ENCODE results near the gene ACOX1. TPM values are rescaled to one million over a fixed set of nuclear protein-coding genes. Genes with fewer than 3 reads are reported as not detected.

Gene ACOX1
- total and polyA plus RNA-seq, 2 donors = 15.9 to 23.5 TPM

DNA sequence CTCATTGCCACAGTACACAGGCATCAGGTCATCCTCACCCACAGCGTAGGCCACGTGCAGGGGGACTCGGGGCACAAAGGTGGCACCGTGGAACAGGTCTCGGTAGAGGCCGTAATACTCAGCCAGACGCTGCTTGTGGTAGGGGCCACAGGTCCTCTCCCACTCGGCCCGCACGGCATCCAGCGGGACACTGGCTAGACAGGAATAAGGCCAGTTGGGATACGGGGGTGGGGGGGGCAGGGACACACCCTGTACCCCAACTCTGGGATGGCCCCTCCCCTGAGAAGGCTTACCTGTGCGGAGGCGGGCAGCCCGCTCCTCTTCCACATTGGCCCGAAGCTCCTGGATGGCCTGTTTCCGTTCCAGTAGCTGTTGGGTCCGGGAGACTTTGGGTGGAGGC, 77.2 kb downstream of the ACOX1 start:
- Histone ChIP-seq H3K4me1 (ENCODE audit: control insufficient read depth in 2 of 2, insufficient read depth in 2 of 2, low read length in 2 of 2) (peaks cover 7 to 27% of the 10 kb centered on the region in 2 donors), H3K9me3 (ENCODE audit: control insufficient read depth in 2 of 2, insufficient read depth in 1 of 2, low read length in 1 of 2) (no peaks in the 10 kb centered on the region), H3K36me3 (ENCODE audit: control insufficient read depth in 2 of 2, insufficient read depth in 2 of 2, low read length in 1 of 2) (peaks cover 41 to 43% of the 10 kb centered on the region in 2 donors), H3K27ac (ENCODE audit: low read depth in 1 of 2, low read length in 1 of 2) (no peak overlapping the region), H3K4me3 (ENCODE audit: low read length in 2 of 2) (no peak overlapping the region), H3K27me3 (ENCODE audit: control insufficient read depth in 2 of 2, insufficient read depth in 1 of 2, low read length in 1 of 2) (no peaks in the 10 kb centered on the region)
- 97% methylated on average over 18 of the region's 18 CpGs for WGBS
- DNase-seq (ENCODE audit: low read depth in 6 of 9, low spot score in 9 of 9) = no peak

DNA sequence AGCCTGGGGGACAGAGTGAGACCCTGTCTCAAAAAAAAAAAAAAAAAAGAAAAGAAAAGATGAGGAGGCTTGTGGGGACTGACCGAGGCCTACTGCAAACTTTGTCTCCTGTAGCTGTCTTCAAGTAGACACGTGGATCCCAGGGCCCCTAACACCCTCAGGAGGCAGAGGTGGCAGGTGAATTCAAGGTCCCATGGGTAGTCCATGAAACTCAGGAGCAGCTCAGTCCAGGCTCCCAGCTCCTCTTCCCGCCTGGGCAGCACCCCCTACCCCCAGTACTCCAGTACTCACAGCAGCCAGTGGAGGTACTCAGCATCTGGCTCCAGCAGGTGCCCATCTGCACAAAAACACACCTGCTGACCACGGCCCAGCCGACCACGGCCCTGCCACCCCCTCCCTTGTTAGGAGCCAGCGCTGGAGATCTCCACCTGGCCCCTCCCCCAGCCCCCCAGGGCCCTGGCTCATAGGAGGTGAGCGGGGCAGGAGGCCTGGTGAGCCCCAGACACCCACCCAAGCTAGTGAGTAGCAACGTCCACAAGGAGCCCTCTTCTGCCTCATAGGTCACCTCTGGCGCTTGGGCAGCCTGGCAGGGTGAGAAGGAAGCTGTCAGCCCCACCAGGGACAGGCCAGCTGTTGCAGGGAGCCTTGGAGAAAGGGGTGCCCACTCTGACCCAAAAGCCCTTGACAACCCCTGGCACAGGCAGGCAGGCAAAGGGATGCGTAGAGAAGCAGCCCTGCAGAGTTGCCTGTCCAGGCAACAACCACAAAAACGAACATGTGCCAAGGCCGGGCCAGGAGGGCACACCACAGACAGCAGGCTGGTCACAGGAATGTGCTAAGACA, 78.1 kb downstream of the ACOX1 start:
- H3K36me3 ChIP-seq (ENCODE audit: control insufficient read depth in 2 of 2, insufficient read depth in 2 of 2, low read length in 1 of 2) = peaks cover 41 to 43% of the 10 kb centered on the region in 2 donors

DNA sequence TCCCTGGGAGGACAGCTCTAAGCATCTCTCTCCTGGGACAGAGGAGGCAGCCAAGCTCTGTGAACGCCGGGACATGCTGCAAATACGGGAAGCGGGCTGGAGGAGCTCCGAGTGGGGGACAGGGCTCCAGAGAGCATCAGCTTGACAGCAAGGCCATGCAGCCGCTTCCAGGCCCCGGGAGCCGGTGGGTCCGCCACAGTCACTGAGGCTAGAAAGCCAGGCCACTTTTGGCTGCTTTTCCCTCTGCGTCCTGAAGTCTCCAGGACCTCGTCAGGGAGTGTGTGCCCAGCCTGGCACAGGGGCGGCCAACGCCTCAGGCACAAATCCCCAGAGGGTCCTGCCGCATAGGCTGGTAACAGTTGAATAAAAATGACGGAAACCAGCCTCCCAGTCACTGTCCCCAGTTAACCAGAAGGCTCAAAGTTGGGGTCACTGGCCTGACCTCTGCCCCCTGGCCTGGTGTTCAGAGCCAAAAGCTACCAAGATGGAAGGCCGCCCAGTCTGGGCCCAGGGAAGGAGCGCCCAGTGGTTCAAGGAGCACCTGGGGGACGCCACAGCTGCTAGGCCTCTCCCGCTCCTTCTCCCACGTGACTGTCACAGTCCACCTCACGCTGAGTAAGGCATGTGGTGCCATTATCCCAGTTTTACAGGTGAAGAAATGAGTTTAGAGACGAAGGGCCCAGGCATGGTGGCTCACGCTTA, 79.0 kb downstream of the ACOX1 start:
- Histone ChIP-seq H3K4me1 (ENCODE audit: control insufficient read depth in 2 of 2, insufficient read depth in 2 of 2, low read length in 2 of 2) (peaks cover 13 to 23% of the 10 kb centered on the region in 2 donors), H3K27me3 (ENCODE audit: control insufficient read depth in 2 of 2, insufficient read depth in 1 of 2, low read length in 1 of 2) (no peaks in the 10 kb centered on the region), H3K27ac (ENCODE audit: low read depth in 1 of 2, low read length in 1 of 2) (no peak overlapping the region), H3K9me3 (ENCODE audit: control insufficient read depth in 2 of 2, insufficient read depth in 1 of 2, low read length in 1 of 2) (no peaks in the 10 kb centered on the region), H3K36me3 (ENCODE audit: control insufficient read depth in 2 of 2, insufficient read depth in 2 of 2, low read length in 1 of 2) (peaks cover 41 to 43% of the 10 kb centered on the region in 2 donors), H3K4me3 (ENCODE audit: low read length in 2 of 2) (no peak overlapping the region)
- 94% methylated on average over 23 of the region's 23 CpGs for WGBS
- no peak for DNase-seq (ENCODE audit: low read depth in 6 of 9, low spot score in 9 of 9)

More for the DNA sequence above, 78.1 kb downstream of the ACOX1 start:
- WGBS = 97% methylated on average over 13 of the region's 13 CpGs
- Histone ChIP-seq H3K27ac (ENCODE audit: low read depth in 1 of 2, low read length in 1 of 2) (no peak overlapping the region), H3K4me3 (ENCODE audit: low read length in 2 of 2) (no peak overlapping the region), H3K27me3 (ENCODE audit: control insufficient read depth in 2 of 2, insufficient read depth in 1 of 2, low read length in 1 of 2) (no peaks in the 10 kb centered on the region), H3K9me3 (ENCODE audit: control insufficient read depth in 2 of 2, insufficient read depth in 1 of 2, low read length in 1 of 2) (no peaks in the 10 kb centered on the region), H3K4me1 (ENCODE audit: control insufficient read depth in 2 of 2, insufficient read depth in 2 of 2, low read length in 2 of 2) (peaks cover 7 to 22% of the 10 kb centered on the region in 2 donors)
- DNase-seq (ENCODE audit: low read depth in 6 of 9, low spot score in 9 of 9) = no peak

DNA sequence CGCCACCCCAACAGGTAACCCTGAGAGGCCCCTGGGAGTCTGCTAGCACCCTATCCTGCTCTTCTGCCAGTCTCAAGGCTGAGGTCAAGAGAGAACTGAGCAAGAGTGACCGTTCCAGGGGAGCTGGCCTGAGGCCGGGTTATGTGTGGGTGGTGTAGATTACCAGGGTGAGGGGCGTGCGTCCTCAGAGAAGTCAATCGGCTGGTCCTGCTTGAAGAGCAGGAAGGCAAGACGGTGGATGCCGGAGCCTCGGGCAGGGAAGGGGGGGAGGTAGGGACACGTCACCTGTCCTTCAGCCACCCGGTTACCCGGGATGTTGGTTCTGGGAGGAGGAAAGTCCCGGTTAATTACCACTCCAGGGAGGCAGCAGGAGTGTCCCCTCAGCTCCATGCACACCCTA, 79.6 kb downstream of the ACOX1 start:
- H3K4me1 ChIP-seq (ENCODE audit: control insufficient read depth in 2 of 2, insufficient read depth in 2 of 2, low read length in 2 of 2) = peaks cover 13 to 25% of the 10 kb centered on the region in 2 donors
- no peak overlapping the region for H3K27ac ChIP-seq (ENCODE audit: low read depth in 1 of 2, low read length in 1 of 2)
- no peaks in the 10 kb centered on the region for H3K9me3 ChIP-seq (ENCODE audit: control insufficient read depth in 2 of 2, insufficient read depth in 1 of 2, low read length in 1 of 2)
- no peak overlapping the region for H3K4me3 ChIP-seq (ENCODE audit: low read length in 2 of 2)
- no peak for DNase-seq (ENCODE audit: low read depth in 6 of 9, low spot score in 9 of 9)
- WGBS = 98% methylated on average over 13 of the region's 13 CpGs
- H3K27me3 ChIP-seq (ENCODE audit: control insufficient read depth in 2 of 2, insufficient read depth in 1 of 2, low read length in 1 of 2) = no peaks in the 10 kb centered on the region
- H3K36me3 ChIP-seq (ENCODE audit: control insufficient read depth in 2 of 2, insufficient read depth in 2 of 2, low read length in 1 of 2) = peaks cover 41 to 43% of the 10 kb centered on the region in 2 donors

DNA sequence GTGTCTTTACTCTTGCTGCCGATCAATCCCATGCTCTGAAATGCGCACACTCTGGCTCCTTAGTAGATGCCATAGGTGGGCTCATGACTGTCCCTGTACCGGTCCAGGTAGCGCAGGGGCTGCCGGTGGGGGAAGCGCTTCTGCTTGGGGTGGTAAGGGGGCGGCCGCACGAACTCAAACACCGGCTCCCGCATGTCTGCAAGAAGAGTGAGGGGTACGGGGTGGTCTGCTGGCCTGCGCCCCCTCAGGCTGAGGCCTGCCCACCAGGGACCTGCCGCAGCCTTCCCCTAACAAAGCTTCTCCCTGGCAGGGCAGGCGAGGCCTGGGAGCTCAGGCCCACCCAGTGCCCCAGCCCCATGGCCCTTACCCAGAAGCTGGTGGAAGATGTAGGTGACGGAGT, 80.2 kb downstream of the ACOX1 start:
- H3K27ac ChIP-seq (ENCODE audit: low read depth in 1 of 2, low read length in 1 of 2) = no peak overlapping the region
- WGBS = 98% methylated on average over 16 of the region's 16 CpGs
- H3K4me3 ChIP-seq (ENCODE audit: low read length in 2 of 2) = no peak overlapping the region
- peaks cover 41 to 43% of the 10 kb centered on the region in 2 donors for H3K36me3 ChIP-seq (ENCODE audit: control insufficient read depth in 2 of 2, insufficient read depth in 2 of 2, low read length in 1 of 2)
- no peaks in the 10 kb centered on the region for H3K27me3 ChIP-seq (ENCODE audit: control insufficient read depth in 2 of 2, insufficient read depth in 1 of 2, low read length in 1 of 2)
- no peak for DNase-seq (ENCODE audit: low read depth in 6 of 9, low spot score in 9 of 9)
- H3K4me1 ChIP-seq (ENCODE audit: control insufficient read depth in 2 of 2, insufficient read depth in 2 of 2, low read length in 2 of 2) = peaks cover 9 to 20% of the 10 kb centered on the region in 2 donors
- no peaks in the 10 kb centered on the region for H3K9me3 ChIP-seq (ENCODE audit: control insufficient read depth in 2 of 2, insufficient read depth in 1 of 2, low read length in 1 of 2)

DNA sequence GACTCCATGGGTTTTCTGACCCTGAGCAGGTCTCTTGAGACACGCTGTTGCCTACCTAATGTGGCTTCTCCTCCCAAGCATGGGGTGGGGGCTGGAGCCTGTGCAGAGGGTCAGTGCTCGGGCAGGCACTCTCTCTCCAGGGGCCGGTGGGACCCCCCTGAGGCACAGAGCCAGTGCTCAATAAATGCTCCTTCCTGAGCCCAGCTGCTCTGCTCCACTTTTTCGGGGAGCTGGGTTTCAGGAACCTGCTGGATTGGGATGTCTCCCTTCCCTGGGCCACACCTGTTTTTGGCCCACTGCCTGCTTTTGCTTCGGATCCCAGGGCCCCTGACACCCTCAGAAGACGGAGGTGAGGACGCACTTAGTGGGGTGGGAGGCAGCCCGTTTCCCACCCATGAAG, 80.9 kb downstream of the ACOX1 start:
- Histone ChIP-seq H3K4me3 (ENCODE audit: low read length in 2 of 2) (no peak overlapping the region), H3K4me1 (ENCODE audit: control insufficient read depth in 2 of 2, insufficient read depth in 2 of 2, low read length in 2 of 2) (peaks cover 9 to 19% of the 10 kb centered on the region in 2 donors), H3K27ac (ENCODE audit: low read depth in 1 of 2, low read length in 1 of 2) (no peak overlapping the region), H3K9me3 (ENCODE audit: control insufficient read depth in 2 of 2, insufficient read depth in 1 of 2, low read length in 1 of 2) (no peaks in the 10 kb centered on the region), H3K27me3 (ENCODE audit: control insufficient read depth in 2 of 2, insufficient read depth in 1 of 2, low read length in 1 of 2) (no peaks in the 10 kb centered on the region), H3K36me3 (ENCODE audit: control insufficient read depth in 2 of 2, insufficient read depth in 2 of 2, low read length in 1 of 2) (peaks cover 40 to 41% of the 10 kb centered on the region in 2 donors)
- DNase-seq (ENCODE audit: low read depth in 6 of 9, low spot score in 9 of 9) = no peak
- WGBS = 97% methylated on average over 8 of the region's 8 CpGs

DNA sequence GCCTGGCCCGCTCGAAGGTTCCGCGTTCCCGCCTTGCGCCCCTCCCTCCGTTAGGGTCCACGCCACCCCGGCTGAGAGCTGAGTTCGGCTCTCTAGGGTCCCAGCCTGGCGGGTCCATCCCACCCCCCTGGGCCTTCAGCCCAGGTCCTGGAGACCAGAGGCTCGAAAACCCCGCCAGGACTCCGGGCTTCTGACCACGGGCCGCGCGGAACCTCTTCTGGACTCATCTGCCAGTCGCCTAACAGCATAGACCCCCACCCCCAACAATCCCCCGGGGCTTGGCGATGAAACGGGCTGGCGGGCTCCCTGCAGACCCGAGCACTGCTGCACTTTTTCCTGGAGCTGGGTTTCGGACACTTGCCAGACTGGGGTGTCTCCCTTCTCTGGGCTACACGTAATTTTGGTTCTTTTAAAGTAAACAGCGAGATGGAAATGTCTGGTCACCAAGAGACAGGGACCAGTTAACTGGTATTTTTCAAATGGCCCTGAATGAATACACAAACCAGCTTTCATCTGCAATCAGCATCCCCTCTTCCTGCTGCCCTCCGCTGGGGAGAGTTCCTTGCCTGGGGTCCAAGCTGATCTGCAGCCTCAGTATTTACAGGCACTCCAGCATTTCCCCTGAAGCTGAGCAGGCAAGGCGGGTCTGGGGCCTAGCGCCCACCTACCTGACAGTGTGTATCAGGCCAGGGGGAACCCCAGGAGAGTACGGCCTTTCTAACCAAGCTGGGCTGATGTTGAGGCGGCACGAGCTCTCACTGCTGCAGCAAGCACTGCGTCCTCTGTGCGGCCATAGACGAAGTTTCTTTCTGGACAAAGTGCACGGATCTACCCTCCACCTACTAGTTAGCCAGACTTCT, 81.6 kb downstream of the ACOX1 start:
- Histone ChIP-seq H3K4me1 (ENCODE audit: control insufficient read depth in 2 of 2, insufficient read depth in 2 of 2, low read length in 2 of 2) (peaks cover 9 to 19% of the 10 kb centered on the region in 2 donors), H3K27me3 (ENCODE audit: control insufficient read depth in 2 of 2, insufficient read depth in 1 of 2, low read length in 1 of 2) (no peaks in the 10 kb centered on the region), H3K27ac (ENCODE audit: low read depth in 1 of 2, low read length in 1 of 2) (peak overlapping the region in 1 of 2 donors; percentile 2), H3K9me3 (ENCODE audit: control insufficient read depth in 2 of 2, insufficient read depth in 1 of 2, low read length in 1 of 2) (no peaks in the 10 kb centered on the region), H3K36me3 (ENCODE audit: control insufficient read depth in 2 of 2, insufficient read depth in 2 of 2, low read length in 1 of 2) (peaks cover 42 to 43% of the 10 kb centered on the region in 2 donors), H3K4me3 (ENCODE audit: low read length in 2 of 2) (peak overlapping the region in 1 of 2 donors; percentile 88)
- WGBS = 77% methylated on average over 37 of the region's 37 CpGs
- no peak for DNase-seq (ENCODE audit: low read depth in 6 of 9, low spot score in 9 of 9)

DNA sequence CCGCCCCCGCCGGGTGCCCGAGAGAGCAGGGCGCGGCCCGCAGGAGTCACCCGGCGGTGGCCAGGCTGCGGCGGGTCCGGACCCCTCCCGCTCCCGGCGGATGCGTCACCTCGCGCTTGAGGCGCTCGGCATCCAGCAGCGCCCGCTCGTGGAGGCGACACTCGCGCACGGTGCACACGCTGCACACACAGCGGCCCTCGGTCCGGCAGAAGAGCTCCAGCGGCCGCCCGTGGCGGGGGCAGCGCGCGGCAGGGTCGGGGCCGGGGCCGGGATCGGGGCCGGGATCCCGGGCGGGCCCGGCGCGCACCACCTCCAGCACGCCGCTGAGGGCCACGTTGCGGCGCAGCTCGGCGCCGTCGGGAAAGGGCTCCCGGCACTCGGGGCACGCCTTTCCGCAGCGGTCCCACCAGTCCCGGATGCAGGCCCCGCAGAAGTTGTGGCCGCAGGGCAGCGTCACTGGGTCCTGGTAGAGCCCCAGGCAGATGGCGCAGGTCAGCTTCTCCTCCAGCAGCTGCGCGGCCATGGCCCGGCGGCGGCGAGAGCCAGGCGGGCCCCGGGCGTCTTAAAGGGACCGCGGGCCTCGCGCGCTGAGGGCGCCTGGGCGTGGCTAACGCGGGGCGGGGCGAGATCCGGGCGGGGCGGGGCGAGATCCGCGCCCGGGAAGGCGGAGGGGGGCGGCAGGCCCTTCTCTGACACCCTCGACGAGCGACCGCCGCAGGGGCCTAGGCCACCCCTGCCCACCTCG, 82.4 kb downstream of the ACOX1 start, which contains the start of gene TRIM65:
Gene TRIM65, minus strand, starts transcription at position 537 of the 745 bp plus-strand sequence. Its CDS starts 14 bp downstream, at position 523.
- under 1% methylated on average over 102 of the region's 102 CpGs for WGBS
- Histone ChIP-seq H3K36me3 (ENCODE audit: control insufficient read depth in 2 of 2, insufficient read depth in 2 of 2, low read length in 1 of 2) (peaks cover 45% of the 10 kb centered on the region in 2 donors), H3K27me3 (ENCODE audit: control insufficient read depth in 2 of 2, insufficient read depth in 1 of 2, low read length in 1 of 2) (no peaks in the 10 kb centered on the region), H3K4me1 (ENCODE audit: control insufficient read depth in 2 of 2, insufficient read depth in 2 of 2, low read length in 2 of 2) (peaks cover 9 to 19% of the 10 kb centered on the region in 2 donors), H3K9me3 (ENCODE audit: control insufficient read depth in 2 of 2, insufficient read depth in 1 of 2, low read length in 1 of 2) (no peaks in the 10 kb centered on the region), H3K27ac (ENCODE audit: low read depth in 1 of 2, low read length in 1 of 2) (peak within 1 kb of the TSS; percentile 78 to 92), H3K4me3 (ENCODE audit: low read length in 2 of 2) (peak within 1 kb of the TSS; percentile 65 to 88)
- peak in 8 of 9 donors; percentile 40 to 87 (median 71) for DNase-seq (ENCODE audit: low read depth in 6 of 9, low spot score in 9 of 9)
